Measurements from ENCODE around the gene INF2. TPM values are rescaled to one million over a fixed set of nuclear protein-coding genes. Genes with fewer than 3 reads are reported as not detected.

INF2 gene
- total RNA-seq, 2 experiments from 2014 or later = 74.9 to 76.9 TPM

- POLR2A ChIA-PET = no interaction called here
- H3K36me3 Mint-ChIP-seq (ENCODE audit: low read depth) = peaks cover 74% of the 10 kb centered on the region
- peaks cover 55% of the 10 kb centered on the region for H3K36me3 ChIP-seq (ENCODE audit: insufficient read depth, low read length)
- CTCF ChIA-PET = interaction anchor here (1.6 kb wide), 1 partner anchor 9 kb away, joined by 5 read pairs; no protein-coding TSS in a partner anchor
- peak overlapping the region; percentile 14 for H3K27ac Mint-ChIP-seq
- H3K27me3 Mint-ChIP-seq = no peaks in the 10 kb centered on the region
- ATAC-seq (ENCODE audit: poor library complexity) = no peak
- no peak for DNase-seq
- no peaks in the 10 kb centered on the region for H3K27me3 ChIP-seq (ENCODE audit: control insufficient read depth in 1 of 2, insufficient read depth in 2 of 2, low read length in 2 of 2)
- peaks cover 22% of the 10 kb centered on the region for H3K4me1 ChIP-seq (ENCODE audit: insufficient read depth, low read length)
- no peaks in the 10 kb centered on the region for H3K9me3 ChIP-seq (ENCODE audit: control insufficient read depth in 1 of 2, insufficient read depth in 1 of 2, low read length in 2 of 2)
- no peak overlapping the region for H3K27ac ChIP-seq (ENCODE audit: low read depth in 1 of 2, low read length in 2 of 2)
- intact Hi-C loops (cut with DNase I, micrococcal nuclease) = loop anchor here in 1 of 2 experiments (10.0 kb wide), 1 partner anchor 1044 kb away; the partner anchor contains the start of genes XRCC3 and ZFYVE21
- H3K4me3 Mint-ChIP-seq = peak overlapping the region; percentile 20
- H3K4me1 Mint-ChIP-seq (ENCODE audit: low read depth) = peaks cover 20% of the 10 kb centered on the region
- no peaks in the 10 kb centered on the region for H3K9me3 Mint-ChIP-seq
- no peak for TF ChIP-seq CTCF (IDR thresholded peaks at IDR 0.05)
- H3K4me3 ChIP-seq (ENCODE audit: low read length) = no peak overlapping the region
Measured at GRCh38 chr14:104758981-104759969, 69.9 kb downstream of the INF2 start.

- POLR2A ChIA-PET = no interaction called here
- ATAC-seq (ENCODE audit: poor library complexity) (no peak), DNase-seq (no peak)
- Mint-ChIP-seq H3K36me3 (ENCODE audit: low read depth) (peaks cover 31% of the 10 kb centered on the region), H3K9me3 (no peaks in the 10 kb centered on the region), H3K4me3 (no peak overlapping the region), H3K4me1 (ENCODE audit: low read depth) (no peaks in the 10 kb centered on the region), H3K27me3 (no peaks in the 10 kb centered on the region), H3K27ac (no peak overlapping the region)
- CTCF ChIA-PET = interaction anchor here (1.1 to 3.3 kb wide), 2 partner anchors 52 to 61 kb away, joined by 3 to 12 read pairs; no protein-coding TSS in a partner anchor
- H3K4me1 ChIP-seq (ENCODE audit: insufficient read depth, low read length) = peaks cover 9% of the 10 kb centered on the region
- no peak for TF ChIP-seq CTCF (IDR thresholded peaks at IDR 0.05)
- intact Hi-C loops (cut with DNase I, micrococcal nuclease) = loop anchor here in 1 of 2 experiments (5.0 kb wide), 1 partner anchor 167 kb away; no protein-coding TSS in a partner anchor
- H3K4me3 ChIP-seq (ENCODE audit: low read length) = no peak overlapping the region
- no peaks in the 10 kb centered on the region for H3K9me3 ChIP-seq (ENCODE audit: control insufficient read depth in 1 of 2, insufficient read depth in 1 of 2, low read length in 2 of 2)
- peaks cover 3% of the 10 kb centered on the region for H3K36me3 ChIP-seq (ENCODE audit: insufficient read depth, low read length)
- no peaks in the 10 kb centered on the region for H3K27me3 ChIP-seq (ENCODE audit: control insufficient read depth in 1 of 2, insufficient read depth in 2 of 2, low read length in 2 of 2)
- no peak overlapping the region for H3K27ac ChIP-seq (ENCODE audit: low read depth in 1 of 2, low read length in 2 of 2)
Measured at GRCh38 chr14:104765517-104765916, 76.1 kb downstream of the INF2 start.

- Mint-ChIP-seq H3K36me3 (ENCODE audit: low read depth) (peaks cover 31% of the 10 kb centered on the region), H3K9me3 (no peaks in the 10 kb centered on the region), H3K27me3 (no peaks in the 10 kb centered on the region), H3K4me1 (ENCODE audit: low read depth) (no peaks in the 10 kb centered on the region), H3K27ac (no peak overlapping the region), H3K4me3 (no peak overlapping the region)
- H3K27ac ChIP-seq (ENCODE audit: low read depth in 1 of 2, low read length in 2 of 2) = no peak overlapping the region
- no peak overlapping the region for H3K4me3 ChIP-seq (ENCODE audit: low read length)
- H3K36me3 ChIP-seq (ENCODE audit: insufficient read depth, low read length) = peaks cover 8% of the 10 kb centered on the region
- peaks cover 0 to 7% of the 10 kb centered on the region in 2 experiments for H3K9me3 ChIP-seq (ENCODE audit: control insufficient read depth in 1 of 2, insufficient read depth in 1 of 2, low read length in 2 of 2)
- ATAC-seq (ENCODE audit: poor library complexity) (no peak), DNase-seq (no peak)
- intact Hi-C loops (cut with DNase I, micrococcal nuclease) = loop anchor here in 1 of 2 experiments (5.0 kb wide), 1 partner anchor 166 kb away; no protein-coding TSS in a partner anchor
- H3K4me1 ChIP-seq (ENCODE audit: insufficient read depth, low read length) = peaks cover 9% of the 10 kb centered on the region
- ChIA-PET CTCF (interaction anchor here (1.1 to 3.3 kb wide), 2 partner anchors 51 to 60 kb away, joined by 3 to 12 read pairs; no protein-coding TSS in a partner anchor), POLR2A (no interaction called here)
- H3K27me3 ChIP-seq (ENCODE audit: control insufficient read depth in 1 of 2, insufficient read depth in 2 of 2, low read length in 2 of 2) = no peaks in the 10 kb centered on the region
- no peak for TF ChIP-seq CTCF (IDR thresholded peaks at IDR 0.05)
Measured at GRCh38 chr14:104766256-104766862, 76.9 kb downstream of the INF2 start.
